ENCODE measurements around the gene VGLL1. TPM values are rescaled to one million over a fixed set of nuclear protein-coding genes. Genes with fewer than 3 reads are reported as not detected.

VGLL1 gene
- polyA plus RNA-seq, 1 donor from 2014 or later = not detected

DNA sequence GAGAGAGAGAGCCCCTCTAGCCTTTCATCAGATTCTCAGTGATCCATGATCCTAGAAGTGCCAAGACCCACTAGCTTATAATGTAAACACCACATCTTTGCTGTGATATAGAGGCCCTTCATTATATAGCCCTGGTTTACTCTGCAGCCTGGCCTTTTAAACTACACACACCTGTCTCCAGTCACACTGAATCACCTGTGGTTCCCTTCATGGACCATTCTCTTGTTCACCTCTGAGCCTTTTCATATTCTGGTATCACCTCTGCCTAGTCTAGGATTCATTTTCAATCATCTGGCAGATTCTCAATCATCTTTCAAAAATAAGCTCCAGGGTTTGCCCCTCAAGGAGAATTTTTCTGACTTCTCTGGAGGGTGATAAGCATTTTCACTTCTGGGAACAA lies 65.9 kb downstream of the VGLL1 start:
- TF ChIP-seq POLR2AphosphoS5 (IDR thresholded peaks at IDR 0.05) = no peak
- TF ChIP-seq, protein P1, sequence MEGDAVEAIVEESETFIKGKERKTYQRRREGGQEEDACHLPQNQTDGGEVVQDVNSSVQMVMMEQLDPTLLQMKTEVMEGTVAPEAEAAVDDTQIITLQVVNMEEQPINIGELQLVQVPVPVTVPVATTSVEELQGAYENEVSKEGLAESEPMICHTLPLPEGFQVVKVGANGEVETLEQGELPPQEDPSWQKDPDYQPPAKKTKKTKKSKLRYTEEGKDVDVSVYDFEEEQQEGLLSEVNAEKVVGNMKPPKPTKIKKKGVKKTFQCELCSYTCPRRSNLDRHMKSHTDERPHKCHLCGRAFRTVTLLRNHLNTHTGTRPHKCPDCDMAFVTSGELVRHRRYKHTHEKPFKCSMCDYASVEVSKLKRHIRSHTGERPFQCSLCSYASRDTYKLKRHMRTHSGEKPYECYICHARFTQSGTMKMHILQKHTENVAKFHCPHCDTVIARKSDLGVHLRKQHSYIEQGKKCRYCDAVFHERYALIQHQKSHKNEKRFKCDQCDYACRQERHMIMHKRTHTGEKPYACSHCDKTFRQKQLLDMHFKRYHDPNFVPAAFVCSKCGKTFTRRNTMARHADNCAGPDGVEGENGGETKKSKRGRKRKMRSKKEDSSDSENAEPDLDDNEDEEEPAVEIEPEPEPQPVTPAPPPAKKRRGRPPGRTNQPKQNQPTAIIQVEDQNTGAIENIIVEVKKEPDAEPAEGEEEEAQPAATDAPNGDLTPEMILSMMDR (IDR thresholded peaks at IDR 0.05; ENCODE audit: poor library complexity, severe bottlenecking) = no peak
- TF ChIP-seq RAD21 (conservative IDR thresholded peaks at IDR 0.05) = no peak
- TF ChIP-seq EZH2 (IDR thresholded peaks at IDR 0.05; ENCODE audit: borderline replicate concordance, insufficient read depth, low read length, poor library complexity, severe bottlenecking) = no peak
- TF ChIP-seq EP300 (conservative IDR thresholded peaks at IDR 0.05; ENCODE audit: poor library complexity, severe bottlenecking) = no peak
- TF ChIP-seq SMC3 (conservative IDR thresholded peaks at IDR 0.05; ENCODE audit: poor library complexity) = no peak
- TF ChIP-seq, protein P2, sequence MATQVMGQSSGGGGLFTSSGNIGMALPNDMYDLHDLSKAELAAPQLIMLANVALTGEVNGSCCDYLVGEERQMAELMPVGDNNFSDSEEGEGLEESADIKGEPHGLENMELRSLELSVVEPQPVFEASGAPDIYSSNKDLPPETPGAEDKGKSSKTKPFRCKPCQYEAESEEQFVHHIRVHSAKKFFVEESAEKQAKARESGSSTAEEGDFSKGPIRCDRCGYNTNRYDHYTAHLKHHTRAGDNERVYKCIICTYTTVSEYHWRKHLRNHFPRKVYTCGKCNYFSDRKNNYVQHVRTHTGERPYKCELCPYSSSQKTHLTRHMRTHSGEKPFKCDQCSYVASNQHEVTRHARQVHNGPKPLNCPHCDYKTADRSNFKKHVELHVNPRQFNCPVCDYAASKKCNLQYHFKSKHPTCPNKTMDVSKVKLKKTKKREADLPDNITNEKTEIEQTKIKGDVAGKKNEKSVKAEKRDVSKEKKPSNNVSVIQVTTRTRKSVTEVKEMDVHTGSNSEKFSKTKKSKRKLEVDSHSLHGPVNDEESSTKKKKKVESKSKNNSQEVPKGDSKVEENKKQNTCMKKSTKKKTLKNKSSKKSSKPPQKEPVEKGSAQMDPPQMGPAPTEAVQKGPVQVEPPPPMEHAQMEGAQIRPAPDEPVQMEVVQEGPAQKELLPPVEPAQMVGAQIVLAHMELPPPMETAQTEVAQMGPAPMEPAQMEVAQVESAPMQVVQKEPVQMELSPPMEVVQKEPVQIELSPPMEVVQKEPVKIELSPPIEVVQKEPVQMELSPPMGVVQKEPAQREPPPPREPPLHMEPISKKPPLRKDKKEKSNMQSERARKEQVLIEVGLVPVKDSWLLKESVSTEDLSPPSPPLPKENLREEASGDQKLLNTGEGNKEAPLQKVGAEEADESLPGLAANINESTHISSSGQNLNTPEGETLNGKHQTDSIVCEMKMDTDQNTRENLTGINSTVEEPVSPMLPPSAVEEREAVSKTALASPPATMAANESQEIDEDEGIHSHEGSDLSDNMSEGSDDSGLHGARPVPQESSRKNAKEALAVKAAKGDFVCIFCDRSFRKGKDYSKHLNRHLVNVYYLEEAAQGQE (IDR thresholded peaks at IDR 0.05; ENCODE audit: borderline replicate concordance) = no peak
- no peak for TF ChIP-seq TAF1 (IDR thresholded peaks at IDR 0.05; ENCODE audit: low read depth)
- TF ChIP-seq MXI1 (conservative IDR thresholded peaks at IDR 0.05; ENCODE audit: poor library complexity, severe bottlenecking) = no peak
- no peaks in the 10 kb centered on the region for H3K36me3 ChIP-seq (ENCODE audit: insufficient read depth, low read length)
- H3K9me2 ChIP-seq (ENCODE audit: insufficient read depth, low read length) = no peaks in the 10 kb centered on the region
- H3K9me3 ChIP-seq (ENCODE audit: low read length) = no peaks in the 10 kb centered on the region
- no peak overlapping the region for H3K4me2 ChIP-seq (ENCODE audit: low read length)
- H3K27me3 ChIP-seq (ENCODE audit: insufficient read depth, low read depth, low read length) = no peaks in the 10 kb centered on the region
- H3F3A ChIP-seq (ENCODE audit: insufficient read depth, low read length, poor library complexity, severe bottlenecking) = no peaks in the 10 kb centered on the region
- H2AFZ ChIP-seq (ENCODE audit: low read depth, low read length) = no peak overlapping the region
- no peak overlapping the region for H3K9ac ChIP-seq (ENCODE audit: low read length)
- no peak overlapping the region for H3K4me3 ChIP-seq (ENCODE audit: low read length)
- H4K20me1 ChIP-seq (ENCODE audit: insufficient read depth) = no peaks in the 10 kb centered on the region
- no peaks in the 10 kb centered on the region for H3K79me2 ChIP-seq (replicated peaks; ENCODE audit: insufficient read depth, low read length)
- H3K27ac ChIP-seq (ENCODE audit: low read length) = no peak overlapping the region

DNA sequence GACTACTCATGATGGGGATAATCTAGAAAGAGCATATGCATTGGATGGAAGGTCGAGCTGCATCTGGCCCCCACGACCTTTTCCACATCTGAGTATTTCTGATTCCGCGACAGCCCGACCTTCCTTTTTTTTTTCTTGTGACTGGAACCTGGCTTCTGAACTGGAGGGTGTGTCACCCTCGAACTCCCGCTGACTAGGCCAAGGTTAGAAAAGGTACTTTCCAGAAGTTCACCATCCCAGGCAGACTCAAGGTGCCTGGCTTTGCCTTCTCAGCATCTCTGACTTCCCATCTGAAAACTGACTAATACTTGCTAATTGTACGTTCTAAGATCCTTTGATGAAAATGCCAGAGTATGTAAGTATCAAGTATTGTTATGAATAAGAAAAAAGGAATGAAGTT lies 66.6 kb downstream of the VGLL1 start:
- no peak overlapping the region for H2AFZ ChIP-seq (ENCODE audit: low read depth, low read length)
- H3K27ac ChIP-seq (ENCODE audit: low read length) = no peak overlapping the region
- H3K36me3 ChIP-seq (ENCODE audit: insufficient read depth, low read length) = no peaks in the 10 kb centered on the region
- H3K9me2 ChIP-seq (ENCODE audit: insufficient read depth, low read length) = no peaks in the 10 kb centered on the region
- H3K27me3 ChIP-seq (ENCODE audit: insufficient read depth, low read depth, low read length) = no peaks in the 10 kb centered on the region
- H3K4me3 ChIP-seq (ENCODE audit: low read length) = no peak overlapping the region
- H3K9me3 ChIP-seq (ENCODE audit: low read length) = no peaks in the 10 kb centered on the region
- H3K79me2 ChIP-seq (replicated peaks; ENCODE audit: insufficient read depth, low read length) = no peaks in the 10 kb centered on the region
- no peaks in the 10 kb centered on the region for H4K20me1 ChIP-seq (ENCODE audit: insufficient read depth)
- H3K9ac ChIP-seq (ENCODE audit: low read length) = no peak overlapping the region
- no peaks in the 10 kb centered on the region for H3F3A ChIP-seq (ENCODE audit: insufficient read depth, low read length, poor library complexity, severe bottlenecking)
- TF ChIP-seq, protein P1 (IDR thresholded peaks at IDR 0.05; ENCODE audit: poor library complexity, severe bottlenecking) = no peak
- no peak for TF ChIP-seq SMC3 (conservative IDR thresholded peaks at IDR 0.05; ENCODE audit: poor library complexity)
- no peak for TF ChIP-seq TAF1 (IDR thresholded peaks at IDR 0.05; ENCODE audit: low read depth)
- TF ChIP-seq EP300 (conservative IDR thresholded peaks at IDR 0.05; ENCODE audit: poor library complexity, severe bottlenecking) = no peak
- TF ChIP-seq RAD21 (conservative IDR thresholded peaks at IDR 0.05) = no peak
- no peak for TF ChIP-seq EZH2 (IDR thresholded peaks at IDR 0.05; ENCODE audit: borderline replicate concordance, insufficient read depth, low read length, poor library complexity, severe bottlenecking)
- TF ChIP-seq MXI1 (conservative IDR thresholded peaks at IDR 0.05; ENCODE audit: poor library complexity, severe bottlenecking) = no peak
- TF ChIP-seq, protein P2 (IDR thresholded peaks at IDR 0.05; ENCODE audit: borderline replicate concordance) = no peak
- no peak for TF ChIP-seq POLR2AphosphoS5 (IDR thresholded peaks at IDR 0.05)
- H3K4me2 ChIP-seq (ENCODE audit: low read length) = no peak overlapping the region

All from neural cell (in vitro differentiated cells).